GM12878 (cell line): ENCODE results near the gene CCR8. TPM values are rescaled to one million over a fixed set of nuclear protein-coding genes. Genes with fewer than 3 reads are reported as not detected.
"Not testable (repeated sequence)": the region's sequence is repeated elsewhere in the genome, so short reads cannot be mapped to it uniquely, and the experiment has no call there.

ENCODE experiments used
- ATAC-seq: fragments of 200-7000 bp; cut with Tn5 transposase; 3 replicates; pipeline ENCODE4 v1.9.1; 2020; ENCODE audit warnings: mild to moderate bottlenecking, moderate library complexity
- BruUV-seq: library from RNA; stranded (reverse); fragments of 400-500 nt; replicated peaks from 2 replicates; lab custom pipeline; 2021; lab: Mats Ljungman, UMichigan
- CTCF ChIA-PET: fragments of 300-600 bp; sonication (Branson Sonifier 250); formaldehyde crosslinking; extraction: SDS; loops from one replicate; lab custom pipeline; 2021; ENCODE audit warnings: inconsistent platforms; lab: Yijun Ruan, JAX
- POLR2A ChIA-PET: fragments of 350-600 bp; formaldehyde crosslinking; extraction: SDS; loops from one replicate; lab custom pipeline; 2021; ENCODE audit warnings: inconsistent platforms; lab: Charles Lee
- RAD21 ChIA-PET: fragments of 300-600 bp; sonication (Branson Sonifier 250); formaldehyde crosslinking; loops from one replicate; lab custom pipeline; 2023; ENCODE audit warnings: antibody characterized with exemption; ENCODE audit not compliant: unreplicated experiment; lab: Charles Lee
- SMC1A ChIA-PET: fragments of 300-600 bp; sonication (Branson Sonifier 250); formaldehyde crosslinking; loops from one replicate; lab custom pipeline; 2023; ENCODE audit not compliant: unreplicated experiment, uncharacterized antibody; lab: Charles Lee
- DNase-seq: peaks from one replicate; pipeline ENCODE4 v3.0.0-alpha.2; 2011; ENCODE audit warnings: low read depth, low spot score
- FAIRE-seq: peaks from 3 replicates; lab custom pipeline; 2011; peaks lifted over from hg19 to GRCh38; lab: Jason Lieb, UNC
- H2AFZ ChIP-seq: 2 replicates; pipeline ENCODE4 v1.6.0; 2011; ENCODE audit warnings: low read depth, low read length, control low read depth; ENCODE audit not compliant: control insufficient read depth
- H3K27ac ChIP-seq: 2 replicates; pipeline ENCODE4 v1.5.1; 2011; ENCODE audit warnings: control low read depth; ENCODE audit not compliant: control insufficient read depth, insufficient read depth
- H3K27me3 ChIP-seq, 2 experiments: replicated peaks in 1 of 2; 2 replicates each; pipeline versions ENCODE4 v1.6.0 to v1.6.1; 2011; ENCODE audit warnings: low read length in 1 of 2; ENCODE audit not compliant: control insufficient read depth in 2 of 2, insufficient read depth in 2 of 2
- H3K36me3 ChIP-seq, 2 experiments: 2 replicates each; pipeline ENCODE4 v1.5.1; 2011; ENCODE audit warnings: low read length in 1 of 2; ENCODE audit not compliant: control insufficient read depth in 2 of 2, insufficient read depth in 2 of 2
- H3K4me1 ChIP-seq: 2 replicates; pipeline ENCODE4 v1.6.1; 2011; ENCODE audit warnings: mild to moderate bottlenecking, low read length, moderate library complexity, mixed read lengths; ENCODE audit not compliant: control insufficient read depth, insufficient read depth
- H3K4me2 ChIP-seq: 2 replicates; pipeline ENCODE4 v1.6.0; 2011; ENCODE audit warnings: control low read depth; ENCODE audit not compliant: control insufficient read depth, insufficient read depth
- H3K4me3 ChIP-seq: fragments of 200-600 bp; sonication (generic); 2 replicates; pipeline ENCODE4 v1.5.1; 2016
- H3K79me2 ChIP-seq: 2 replicates; pipeline ENCODE4 v1.6.0; 2011; ENCODE audit warnings: low read length; ENCODE audit not compliant: control insufficient read depth, insufficient read depth
- H3K9ac ChIP-seq: 2 replicates; pipeline ENCODE4 v1.8.0; 2011; ENCODE audit warnings: low read length, control low read depth, mixed read lengths; ENCODE audit not compliant: control insufficient read depth, insufficient read depth
- H3K9me3 ChIP-seq: replicated peaks from 3 replicates; pipeline ENCODE4 v1.5.1; 2011; ENCODE audit warnings: mild to moderate bottlenecking, low read length; ENCODE audit not compliant: control insufficient read depth, insufficient read depth
- H4K20me1 ChIP-seq: 2 replicates; pipeline ENCODE4 v1.6.0; 2011; ENCODE audit not compliant: control insufficient read depth, insufficient read depth
- JUNB ChIP-seq: IDR thresholded peaks from 2 replicates; pipeline ENCODE4 v1.6.1; 2016; ENCODE audit warnings: antibody characterized with exemption, mild to moderate bottlenecking
- MTA2 ChIP-seq: fragments of 450-650 bp; IDR thresholded peaks from 2 replicates; pipeline ENCODE4 v1.6.1; 2016; ENCODE audit warnings: low read depth, mild to moderate bottlenecking, moderate library complexity
- WGBS: methylation state at CpG from one replicate; pipeline ENCODE4 v1.1.6; 2016; ENCODE audit warnings: low lambda C conversion rate; ENCODE audit not compliant: insufficient replicate concordance, insufficient coverage; ENCODE audit errors: missing lambda C conversion rate; 5-methylcytosine and 5-hydroxymethylcytosine counted together
- in situ Hi-C: fragments of 300-500 bp; cut with MboI; formaldehyde crosslinking; loops from 9 replicates; pipeline ENCODE4 v1.14.3; 2018; ENCODE audit warnings: mixed read lengths
- intact Hi-C: fragments of 100-400 bp; cut with micrococcal nuclease; formaldehyde crosslinking; loops from one replicate; pipeline ENCODE4 v1.14.2; 2022; ENCODE audit not compliant: unreplicated experiment
- polyA plus RNA-seq, 11 experiments: library from polyadenylated mRNA; depleted of rRNA in 4 of 11; unstranded in 6 of 11; stranded (reverse) in 5 of 11; fragments of >200 nt; fragmentation: Nextera tagmentation in 4 of 11; fragmentation: Illumina TruSeq in 1 of 11; extraction: Ambion mirVana in 4 of 11; extraction: Trizol in 1 of 11; gene quantifications; 1 replicate in 1 of 11; 2 replicates in 10 of 11; pipeline versions ENCODE4 v1.2.1 to v1.2.3, GENCODE V29; 2011 to 2016; ENCODE audit warnings: inconsistent platforms in 2 of 11, missing spikeins in 2 of 11, low read depth in 1 of 11
- total RNA-seq, 4 experiments: library from RNA; depleted of rRNA in 3 of 4; stranded (reverse); fragments of >200 nt in 3 of 4; fragmentation: Illumina TruSeq in 1 of 4; extraction: Trizol in 1 of 4; gene quantifications; 2 replicates each; pipeline versions ENCODE4 v1.2.1 to v1.2.3, GENCODE V29; 2013 to 2021

The CCR8 gene
- total and polyA plus RNA-seq, 10 of the 15 experiments (the other 5 are each of a cell fraction or from before 2014, with no cell fraction given), result 5.2 to 28.8 (median 15.6) TPM

DNA sequence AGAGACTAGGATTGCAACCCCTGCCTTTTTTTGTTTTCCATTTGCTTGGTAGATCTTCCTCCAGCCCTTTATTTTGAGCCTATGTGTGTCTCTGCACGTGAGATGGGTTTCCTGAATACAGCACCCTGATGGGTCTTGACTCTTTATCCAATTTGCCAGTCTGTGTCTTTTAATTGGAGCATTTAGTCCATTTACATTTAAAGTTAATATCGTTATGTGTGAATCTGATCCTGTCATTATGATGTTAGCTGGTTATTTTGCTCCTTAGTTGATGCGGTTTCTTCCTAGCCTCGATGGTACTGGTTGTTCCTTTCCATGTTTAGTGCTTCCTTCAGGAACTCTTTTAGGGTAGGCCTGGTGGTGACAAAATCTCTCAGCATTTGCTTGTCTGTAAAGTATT is 40.9 kb downstream of the CCR8 start:
- ATAC-seq, H3K4me3 ChIP-seq, H3K4me1 ChIP-seq, intact Hi-C loops, POLR2A ChIA-PET, H3K9me3 ChIP-seq, H4K20me1 ChIP-seq, H3K79me2 ChIP-seq, H3K27ac ChIP-seq, H3K9ac ChIP-seq, FAIRE-seq, BruUV-seq, H3K36me3 ChIP-seq, DNase-seq, SMC1A ChIA-PET, H3K4me2 ChIP-seq, H3K27me3 ChIP-seq, H2AFZ ChIP-seq, CTCF ChIA-PET, RAD21 ChIA-PET, in situ Hi-C loops: not testable (repeated sequence)
- 53% methylated on average over 4 of the region's 4 CpGs for WGBS

DNA sequence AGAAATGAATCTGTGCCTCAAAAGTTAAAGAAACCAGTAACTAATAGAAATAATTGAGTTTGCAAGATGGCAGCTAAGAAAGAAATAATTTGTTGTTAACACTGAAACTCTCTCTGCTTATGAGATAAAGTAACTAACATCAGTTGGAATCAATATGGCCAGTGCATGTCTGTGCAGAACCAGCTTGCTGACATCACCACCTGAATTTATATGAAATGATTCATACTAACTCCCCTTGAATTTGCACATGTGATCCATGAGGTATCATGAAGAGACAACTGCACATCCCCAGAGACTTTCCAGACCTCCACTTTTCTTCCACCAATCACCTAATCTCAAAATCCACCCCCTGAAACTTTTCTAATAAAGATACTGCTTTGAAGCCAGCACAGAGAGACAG is 43.3 kb downstream of the CCR8 start:
- in situ Hi-C loops, result no loop called here

More for the DNA sequence above, 43.3 kb downstream of the CCR8 start:
- FAIRE-seq (no peak), ATAC-seq (no peak), DNase-seq (no peak)
- H3K9me3 ChIP-seq, result no peaks in the 10 kb centered on the region; the same call in 2 of the 3 replicates
- H3K9ac ChIP-seq, result no peak overlapping the region
- peaks cover 12% of the 10 kb centered on the region for H3K4me1 ChIP-seq
- intact Hi-C loops, result no loop called here
- H2AFZ ChIP-seq, result no peak overlapping the region
- ChIA-PET SMC1A (interaction anchor here (1.1 to 3.2 kb wide), 3 partner anchors 16 to 183 kb away, joined by 4 to 13 read pairs (median 4); no protein-coding TSS in a partner anchor), RAD21 (interaction anchor here (1.1 to 9.6 kb wide), 2 partner anchors 25 to 81 kb away, joined by 4 to 232 read pairs; no protein-coding TSS in a partner anchor), POLR2A (no interaction called here), CTCF (interaction anchor here (0.7 to 2.9 kb wide), 6 partner anchors 10 to 184 kb away, joined by 3 to 18 read pairs (median 4); no protein-coding TSS in a partner anchor)
- no peaks in the 10 kb centered on the region for H3K79me2 ChIP-seq
- no peak overlapping the region for H3K4me2 ChIP-seq
- H4K20me1 ChIP-seq, result no peaks in the 10 kb centered on the region
- no peaks in the 10 kb centered on the region for H3K36me3 ChIP-seq
- TF ChIP-seq MTA2 (no peak), JUNB (0 out of 2 replicates have a peak, but pooled peaks have one; percentile 9)
- H3K4me3 ChIP-seq, result no peak overlapping the region
- BruUV-seq, result no TSS peak
- H3K27ac ChIP-seq, result no peak overlapping the region
- no peaks in the 10 kb centered on the region for H3K27me3 ChIP-seq
